Medulla oblongata (tissue), 1 donor: Measurements from ENCODE around the gene PSMB5.

Source experiments
- DNase-seq: peaks from one replicate; pipeline ENCODE4 v3.0.0-alpha.2; 2015; ENCODE audit errors: extremely low spot score

The PSMB5 gene

GRCh38 chr14:23058654-23059504 is 24.2 kb upstream of the PSMB5 start:
- DNase-seq, result no peak

DNA sequence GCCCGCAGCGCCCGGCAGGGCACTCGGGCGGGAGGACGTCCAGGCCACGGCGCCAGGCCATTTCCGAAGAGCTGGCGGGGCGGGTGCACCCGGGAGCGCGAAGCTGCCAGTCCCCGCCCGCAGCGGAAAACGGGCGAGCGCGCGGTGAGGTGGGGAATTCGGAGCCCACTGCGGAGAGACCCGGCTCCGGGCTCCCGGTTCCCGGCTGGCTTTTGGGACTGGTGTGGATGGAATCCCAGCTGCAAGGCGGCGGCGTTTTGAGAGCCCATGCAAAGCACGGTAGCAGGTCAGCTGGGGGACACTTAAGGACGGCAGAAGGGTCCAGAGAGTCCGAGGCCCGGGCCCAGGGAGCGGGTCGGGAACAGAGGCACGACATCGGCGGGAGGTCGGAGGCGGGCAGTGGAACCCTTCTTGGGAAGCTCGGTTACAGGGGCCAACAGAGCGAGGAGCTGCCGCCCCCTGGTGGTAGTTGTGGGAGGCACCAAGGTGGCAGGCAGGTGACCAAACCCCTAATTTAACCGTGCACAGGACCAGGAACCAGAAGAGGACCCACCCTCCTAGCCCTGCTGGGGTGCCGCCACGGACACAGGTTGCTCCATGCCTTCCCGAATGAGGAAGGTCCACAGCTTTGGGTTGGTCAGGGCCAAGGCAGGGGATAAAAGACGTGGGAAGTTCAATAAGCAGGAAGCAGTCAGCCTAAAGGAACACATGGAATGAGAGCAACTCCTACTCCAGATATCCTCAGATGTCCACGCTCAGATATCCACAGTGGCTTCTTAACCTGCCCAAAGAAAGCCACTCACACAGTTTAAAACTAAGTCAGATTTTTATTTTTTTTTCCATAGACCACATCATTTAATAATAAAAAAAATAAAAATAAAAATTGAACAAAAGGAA is 23.3 kb upstream of the PSMB5 start:
- DNase-seq, result peak; percentile 89

DNA sequence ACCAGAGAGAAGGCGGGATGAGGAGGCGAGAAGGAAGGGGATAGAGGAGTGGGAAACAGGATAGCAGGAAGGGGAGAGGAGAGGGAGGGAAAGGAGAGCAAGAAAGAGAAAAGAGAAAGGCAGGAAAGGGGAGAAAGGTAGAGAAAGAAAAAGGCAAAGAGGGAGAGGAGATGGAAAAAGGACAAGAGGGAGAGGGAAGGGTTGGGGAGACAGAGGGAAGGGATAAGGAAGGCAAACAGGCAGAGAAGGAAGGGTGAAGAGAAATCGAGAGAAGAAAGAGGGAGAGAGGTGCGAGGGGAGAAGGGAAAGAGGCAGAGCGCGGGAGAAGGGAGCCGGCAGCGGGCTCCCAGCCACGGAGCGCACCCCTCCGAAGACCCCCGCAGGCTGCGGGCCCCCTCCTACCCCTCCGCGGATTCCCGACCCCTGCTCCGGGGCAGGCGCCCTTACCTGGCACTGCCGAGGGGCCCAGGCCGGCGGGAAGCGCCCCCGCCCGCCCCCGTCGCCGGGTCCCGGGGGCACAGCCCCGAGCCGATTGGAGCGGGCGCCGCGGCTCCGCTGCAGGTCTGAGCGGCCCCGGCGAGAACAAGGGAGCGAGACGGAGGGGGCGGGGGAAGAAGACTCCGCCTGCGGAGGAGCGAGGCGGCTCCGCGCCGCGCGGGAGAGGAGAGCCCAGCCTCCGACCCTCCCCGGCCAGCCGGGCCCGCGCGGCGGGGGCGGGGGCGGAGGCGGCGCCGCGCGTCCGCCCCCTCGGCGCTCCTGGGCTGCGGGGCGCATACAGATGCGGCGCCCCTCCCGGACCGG is 22.5 kb upstream of the PSMB5 start, which contains the start of gene CDH24:
Gene CDH24, minus strand, starts transcription at position 565 of the 801 bp plus-strand sequence. CDS start 1,787 bp downstream, outside the sequence.
- DNase-seq, result peak; percentile 60

- DNase-seq, result peak; percentile 72
Observed at GRCh38 chr14:23056145-23056955, 21.6 kb upstream of the PSMB5 start.

GRCh38 chr14:23055621-23056144 is 21.0 kb upstream of the PSMB5 start:
- peak; percentile 33 for DNase-seq

DNA sequence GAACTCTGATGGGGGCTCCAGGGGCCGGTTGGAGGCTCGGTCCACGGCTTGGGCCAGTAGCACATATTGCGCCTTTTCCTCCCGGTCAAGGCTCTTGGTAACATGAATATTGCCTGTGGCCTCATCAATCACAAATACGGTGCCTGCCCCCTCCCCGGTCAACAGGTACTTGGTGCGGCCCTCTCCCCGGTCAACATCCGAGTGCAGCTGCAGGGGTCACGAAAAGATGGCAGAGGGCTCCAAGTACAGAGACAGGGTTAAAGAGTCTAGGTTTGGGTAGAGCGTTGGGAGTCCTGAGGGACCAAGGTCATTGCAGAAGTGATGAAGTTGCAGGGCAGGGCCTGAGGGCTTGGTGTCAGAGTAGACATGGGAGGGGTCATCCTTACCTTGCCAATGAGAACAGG is 20.4 kb upstream of the PSMB5 start:
- DNase-seq, result no peak

DNA sequence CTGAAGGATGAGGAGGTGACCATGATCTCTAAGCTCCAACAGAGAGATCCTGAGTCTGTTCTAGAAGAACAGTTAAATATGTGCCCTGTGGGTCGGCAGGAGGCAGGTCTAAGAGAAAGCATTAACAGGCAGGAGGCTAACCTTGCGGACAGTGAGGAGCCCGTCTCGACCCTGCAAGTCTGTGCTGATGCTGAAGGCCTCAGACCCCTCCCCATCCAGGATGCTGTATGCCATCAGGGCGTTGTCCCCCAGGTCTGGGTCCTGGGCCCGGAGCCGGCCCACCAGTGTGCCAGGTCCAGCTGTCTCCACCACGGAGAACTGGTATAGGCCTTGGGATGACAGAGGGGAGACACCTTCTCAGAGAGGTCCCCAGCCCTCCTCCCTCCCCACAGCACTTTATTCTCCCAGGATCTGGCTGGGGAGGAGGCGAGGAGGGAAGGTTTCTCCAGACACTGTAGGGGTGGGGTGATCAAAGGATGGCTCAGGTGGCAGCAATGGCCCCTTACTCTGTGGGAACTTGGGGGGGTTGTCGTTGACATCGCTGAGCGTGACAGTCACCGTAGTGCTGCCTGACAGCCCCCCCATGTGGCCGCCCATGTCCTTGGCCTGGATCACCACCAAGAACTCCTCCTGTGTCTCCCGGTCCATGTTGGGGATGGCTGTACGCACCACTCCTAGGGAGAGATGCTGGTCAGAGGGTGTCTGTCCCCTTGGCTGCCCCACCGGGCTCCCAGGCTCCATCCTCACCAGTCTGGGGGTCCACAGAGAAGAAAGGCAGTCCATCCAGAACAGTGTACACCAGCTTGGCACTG is 19.5 kb upstream of the PSMB5 start:
- DNase-seq, result no peak

- no peak for DNase-seq
Observed at GRCh38 chr14:23053426-23053825, 18.7 kb upstream of the PSMB5 start.

DNA sequence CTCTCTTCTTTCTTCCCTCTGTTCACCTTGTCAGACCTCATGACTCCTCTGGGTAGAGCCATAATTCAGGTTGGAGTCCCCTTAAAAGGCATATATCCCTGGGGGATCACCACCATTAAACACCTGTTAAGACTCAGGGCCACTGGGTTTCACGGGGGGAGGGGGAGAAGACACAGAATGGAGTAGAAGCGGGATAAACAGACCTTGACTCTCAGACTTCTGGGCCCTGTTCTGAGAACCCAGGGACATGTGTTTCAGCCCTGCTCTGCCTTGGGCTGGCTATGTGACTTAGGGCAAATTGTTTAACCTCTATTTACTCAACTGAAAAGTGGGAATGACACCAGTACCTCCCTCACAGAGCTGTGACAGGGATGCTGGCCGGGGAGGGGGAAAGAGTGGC is 18.0 kb upstream of the PSMB5 start:
- no peak for DNase-seq

GRCh38 chr14:23052182-23052623 is 17.5 kb upstream of the PSMB5 start:
- peak; percentile 30 for DNase-seq

DNA sequence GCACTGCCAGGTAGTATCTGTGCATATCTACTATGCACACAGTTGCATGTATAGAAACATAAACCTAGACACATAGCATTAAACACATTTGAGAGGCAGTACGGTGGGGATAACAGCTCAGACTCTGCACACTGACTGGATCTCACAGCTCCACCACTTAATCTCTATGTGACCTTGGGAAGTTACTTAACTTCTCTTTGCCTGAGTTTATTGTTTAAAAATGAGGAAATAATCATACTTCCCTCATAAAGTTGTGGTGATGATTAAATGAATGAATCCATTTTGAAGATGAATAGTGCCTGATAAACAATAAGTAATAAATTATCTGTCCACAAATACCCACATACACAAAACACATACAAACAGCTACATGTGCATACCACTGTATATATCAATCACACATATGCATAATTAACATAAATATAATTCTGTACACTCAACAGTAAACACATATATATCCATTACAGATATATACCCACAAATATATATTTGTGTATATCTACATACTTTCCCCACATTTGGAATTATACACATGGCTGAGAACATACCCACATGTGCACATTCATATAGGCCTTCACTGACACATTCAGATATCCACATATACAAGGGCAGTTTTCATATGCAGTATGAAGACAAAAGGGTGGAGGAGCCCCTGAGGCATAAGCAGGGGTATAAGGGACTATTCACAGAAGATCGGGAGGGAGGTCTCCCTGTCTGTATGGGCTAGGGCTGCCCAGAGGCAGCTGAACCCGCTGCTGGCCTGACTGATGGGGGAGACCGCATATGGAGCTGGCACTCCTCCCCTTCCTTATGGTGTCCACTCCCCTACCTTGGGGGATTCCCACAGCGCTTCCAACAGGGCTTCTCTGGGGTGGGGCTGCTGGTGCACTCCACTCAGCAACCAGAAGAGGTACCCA is 16.7 kb upstream of the PSMB5 start:
- no peak for DNase-seq

- DNase-seq, result no peak
Observed at GRCh38 chr14:23049011-23049410, 14.3 kb upstream of the PSMB5 start.

DNA sequence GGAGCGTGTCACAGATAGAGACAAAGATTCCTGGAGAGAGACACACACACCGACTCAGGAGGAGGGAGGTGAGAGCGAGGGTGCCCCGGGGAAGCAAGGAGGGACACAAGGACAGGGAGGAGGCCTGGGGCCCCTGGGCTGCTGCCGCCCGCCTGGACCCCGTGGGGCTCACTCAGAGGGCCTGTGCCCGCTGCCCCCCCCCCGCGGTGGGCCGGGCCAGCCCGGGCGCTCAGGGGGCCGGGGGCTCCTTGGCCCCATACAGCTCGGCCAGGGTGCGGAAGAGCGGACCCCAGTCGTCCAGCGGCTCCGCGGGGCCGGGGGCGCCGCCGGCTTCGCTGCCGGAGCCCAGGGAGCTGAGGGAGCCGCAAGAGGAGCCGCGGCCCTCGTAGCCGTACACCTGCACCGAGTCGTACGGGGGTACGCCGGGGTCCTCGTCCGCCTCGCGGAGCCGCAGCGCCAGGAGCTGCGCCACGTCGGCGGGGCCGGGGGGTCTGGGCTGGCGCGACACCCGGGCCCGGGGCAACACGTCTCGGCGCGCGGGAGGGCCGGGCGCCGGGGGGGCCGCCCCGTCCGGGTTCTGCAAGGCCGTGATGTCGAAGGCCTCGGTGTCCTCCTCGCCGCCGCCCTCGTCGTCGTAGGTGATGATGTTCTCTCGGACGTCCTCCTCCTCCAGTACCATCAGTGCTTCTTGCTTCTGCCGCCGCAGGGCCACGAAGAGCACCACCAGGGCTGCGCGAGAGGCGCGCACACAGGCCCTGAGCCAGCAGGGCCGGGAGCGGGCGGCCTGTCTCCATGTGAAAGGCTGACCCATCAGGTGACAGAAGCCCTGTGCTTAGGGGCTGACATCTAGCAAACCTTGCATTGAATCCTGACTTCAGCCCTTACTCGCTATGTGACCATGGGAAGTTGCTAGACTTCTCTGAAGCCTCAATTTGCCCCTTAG is 13.3 kb upstream of the PSMB5 start:
- no peak for DNase-seq

DNA sequence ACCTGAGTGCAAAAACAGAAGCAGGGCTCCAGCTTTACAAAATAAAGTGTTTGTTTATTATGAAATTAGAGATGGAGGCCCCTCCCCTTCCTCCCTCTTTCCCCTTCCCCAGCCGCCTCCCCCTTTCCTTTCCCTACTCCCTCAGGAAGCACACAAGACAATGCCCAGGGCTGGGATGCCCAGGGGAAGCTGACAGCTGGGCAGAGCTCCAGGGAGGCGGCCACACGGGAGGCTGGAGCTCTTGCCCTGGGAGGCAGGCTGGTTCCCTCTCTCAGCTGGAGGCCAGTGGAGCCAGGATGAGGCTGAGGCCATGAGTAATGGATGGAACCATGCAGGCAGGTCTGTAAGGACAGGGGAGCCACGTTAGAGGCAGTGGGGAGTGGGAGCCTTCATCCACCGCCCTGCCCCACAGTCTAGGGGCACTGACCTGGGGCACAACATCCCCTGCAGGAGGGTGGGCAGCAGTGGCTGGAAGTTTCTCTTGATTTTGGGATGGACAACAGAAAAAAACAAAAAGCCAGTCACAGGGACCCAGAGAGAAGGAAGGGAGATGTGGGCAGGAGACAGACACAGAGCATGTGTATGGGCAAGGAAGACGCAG is 12.4 kb upstream of the PSMB5 start:
- DNase-seq, result no peak

GRCh38 chr14:23045419-23046357 is 11.0 kb upstream of the PSMB5 start:
- DNase-seq, result no peak

DNA sequence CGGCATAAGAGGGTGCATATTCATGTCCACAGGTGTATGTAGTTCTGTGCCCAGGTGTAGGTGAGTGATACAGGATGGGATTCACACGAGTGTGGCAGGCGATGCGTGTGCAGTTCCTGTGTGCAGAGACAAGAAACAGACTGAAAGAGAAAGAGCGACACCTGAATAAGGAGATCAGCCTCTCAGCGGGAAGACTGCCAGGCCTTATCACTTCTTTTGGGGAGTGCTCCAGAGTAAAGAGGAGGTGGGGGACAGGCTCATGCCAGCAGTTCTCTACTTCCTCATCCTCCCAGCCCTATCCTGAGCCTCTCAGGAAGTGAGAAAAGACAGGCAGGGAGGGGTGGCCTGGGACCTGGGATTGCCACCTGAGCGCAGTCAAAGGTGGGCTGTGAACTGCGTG is 10.1 kb upstream of the PSMB5 start:
- no peak for DNase-seq
